Activated T-cell treated with anti-CD3 and anti-CD28 coated beads, Interleukin-2, amount 50 U/mL, for 72 hours (primary cell): ENCODE data around the gene CEACAM4. TPM values are rescaled to one million over a fixed set of nuclear protein-coding genes. Genes with fewer than 3 reads are reported as not detected.
"Not testable (repeated sequence)": the region's sequence is repeated elsewhere in the genome, so short reads cannot be mapped to it uniquely, and the experiment has no call there.

Experiments
- ATAC-seq, 2 donors: fragments of 150-1000 bp; cut with Tn5 transposase; replicated peaks in 1 of 2; 2 replicates each; pipeline ENCODE4 v1.10.0; 2021; ENCODE audit warnings: moderate library complexity in 2 of 2, mild to moderate bottlenecking in 1 of 2
- DNase-seq, 2 donors: peaks; one replicate each; pipeline ENCODE4 v3.0.0; 2021 to 2022; ENCODE audit warnings: mixed read lengths in 1 of 2
- H3K27ac Mint-ChIP-seq: one replicate; pipeline ENCODE4 v1.8.0; 2022; ENCODE audit warnings: mild to moderate bottlenecking, moderate library complexity, mixed read lengths
- H3K27me3 Mint-ChIP-seq: one replicate; pipeline ENCODE4 v1.8.0; 2022; ENCODE audit warnings: low read depth, mixed read lengths
- H3K36me3 Mint-ChIP-seq, 2 donors: one replicate each; pipeline ENCODE4 v1.8.0; 2022; ENCODE audit warnings: mixed read lengths in 2 of 2, mild to moderate bottlenecking in 1 of 2; ENCODE audit not compliant: insufficient read depth in 2 of 2
- H3K4me1 Mint-ChIP-seq: one replicate; pipeline ENCODE4 v1.8.0; 2022; ENCODE audit warnings: low read depth, mixed read lengths
- H3K4me3 Mint-ChIP-seq, 2 donors: one replicate each; pipeline ENCODE4 v1.8.0; 2022; ENCODE audit warnings: mild to moderate bottlenecking in 2 of 2, mixed read lengths in 2 of 2, moderate library complexity in 2 of 2
- H3K9me3 Mint-ChIP-seq, 2 donors: one replicate each; pipeline ENCODE4 v1.8.0; 2022; ENCODE audit warnings: mixed read lengths in 2 of 2
- total RNA-seq, 2 donors: library from RNA; stranded (reverse); gene quantifications; one replicate each; pipeline ENCODE4 v1.2.3, GENCODE V29; 2022

The CEACAM4 gene
- not detected for total RNA-seq

GRCh38 chr19:41626877-41627276 is at the start of gene CEACAM4:
CEACAM4 (minus strand) TSS chr19:41627074; CDS start chr19:41626963, 111 bp downstream.
- ATAC-seq = no peak
- H3K27me3 Mint-ChIP-seq = peaks cover 23% of the 10 kb centered on the region
- DNase-seq = no peak
- peaks cover 0 to 1% of the 10 kb centered on the region in 2 donors for H3K9me3 Mint-ChIP-seq
- no peaks in the 10 kb centered on the region for H3K4me1 Mint-ChIP-seq
- peaks cover 0 to 5% of the 10 kb centered on the region in 2 donors for H3K36me3 Mint-ChIP-seq
- no peak within 1 kb of the TSS for H3K4me3 Mint-ChIP-seq
- H3K27ac Mint-ChIP-seq = no peak within 1 kb of the TSS

DNA sequence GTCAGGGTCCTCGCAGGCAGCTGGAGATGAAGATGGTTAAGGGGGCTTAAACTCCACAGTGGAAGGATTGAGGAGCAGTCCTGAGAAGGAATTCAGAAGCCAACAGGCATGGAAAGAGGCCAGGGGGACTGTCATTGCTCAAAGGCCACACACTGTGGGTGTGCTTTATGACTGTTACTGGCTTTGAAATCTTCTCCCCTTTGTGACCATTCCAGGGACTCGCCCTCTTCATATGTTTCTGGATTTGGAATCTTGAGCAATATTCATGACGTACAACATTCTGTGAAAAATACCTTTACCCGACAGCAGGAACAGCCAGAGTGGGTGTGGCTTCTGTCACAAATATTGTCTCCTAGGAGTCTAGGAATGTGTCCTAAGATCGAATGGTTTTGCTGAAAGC is 44.6 kb upstream of the CEACAM4 start:
- ATAC-seq = no peak
- no peak for DNase-seq
- H3K9me3 Mint-ChIP-seq = no peaks in the 10 kb centered on the region
- H3K36me3 Mint-ChIP-seq = no peaks in the 10 kb centered on the region
- H3K27ac Mint-ChIP-seq = no peak overlapping the region
- no peak overlapping the region for H3K4me3 Mint-ChIP-seq
- no peaks in the 10 kb centered on the region for H3K4me1 Mint-ChIP-seq
- peaks cover 77% of the 10 kb centered on the region for H3K27me3 Mint-ChIP-seq

GRCh38 chr19:41670755-41671154 is 43.9 kb upstream of the CEACAM4 start:
- Mint-ChIP-seq H3K36me3 (peaks cover 0 to 3% of the 10 kb centered on the region in 2 donors), H3K9me3 (peaks cover 0 to 2% of the 10 kb centered on the region in 2 donors), H3K4me1 (no peaks in the 10 kb centered on the region), H3K27me3 (peaks cover 69% of the 10 kb centered on the region), H3K4me3 (no peak overlapping the region), H3K27ac (no peak overlapping the region)
- ATAC-seq = no peak
- DNase-seq = no peak

- H3K4me3 Mint-ChIP-seq = no peak overlapping the region
Observed at GRCh38 chr19:41668315-41668714, 41.4 kb upstream of the CEACAM4 start.

GRCh38 chr19:41666075-41666474 is 39.2 kb upstream of the CEACAM4 start:
- Mint-ChIP-seq H3K4me1 (no peaks in the 10 kb centered on the region), H3K27me3 (peaks cover 58% of the 10 kb centered on the region), H3K9me3 (peaks cover 10 to 13% of the 10 kb centered on the region in 2 donors)

More at GRCh38 chr19:41668315-41668714, 41.4 kb upstream of the CEACAM4 start:
- Mint-ChIP-seq H3K27ac (no peak overlapping the region), H3K36me3 (peaks cover 3 to 16% of the 10 kb centered on the region in 2 donors), H3K4me1 (no peaks in the 10 kb centered on the region), H3K27me3 (peaks cover 61% of the 10 kb centered on the region), H3K9me3 (peaks cover 8 to 10% of the 10 kb centered on the region in 2 donors)
- no peak for DNase-seq
- no peak for ATAC-seq

GRCh38 chr19:41657157-41657556 is 30.3 kb upstream of the CEACAM4 start:
- Mint-ChIP-seq H3K36me3 (peaks cover 0 to 6% of the 10 kb centered on the region in 2 donors), H3K4me1 (no peaks in the 10 kb centered on the region), H3K4me3 (no peak overlapping the region), H3K9me3 (peaks cover 3 to 8% of the 10 kb centered on the region in 2 donors), H3K27ac (no peak overlapping the region), H3K27me3 (peaks cover 52% of the 10 kb centered on the region)
- ATAC-seq = no peak
- peak in 1 of 2 donors; percentile 13 for DNase-seq

More at GRCh38 chr19:41666075-41666474, 39.2 kb upstream of the CEACAM4 start:
- Mint-ChIP-seq H3K4me3 (no peak overlapping the region), H3K36me3 (peaks cover 3 to 20% of the 10 kb centered on the region in 2 donors), H3K27ac (no peak overlapping the region)
- DNase-seq = no peak
- no peak for ATAC-seq

DNA sequence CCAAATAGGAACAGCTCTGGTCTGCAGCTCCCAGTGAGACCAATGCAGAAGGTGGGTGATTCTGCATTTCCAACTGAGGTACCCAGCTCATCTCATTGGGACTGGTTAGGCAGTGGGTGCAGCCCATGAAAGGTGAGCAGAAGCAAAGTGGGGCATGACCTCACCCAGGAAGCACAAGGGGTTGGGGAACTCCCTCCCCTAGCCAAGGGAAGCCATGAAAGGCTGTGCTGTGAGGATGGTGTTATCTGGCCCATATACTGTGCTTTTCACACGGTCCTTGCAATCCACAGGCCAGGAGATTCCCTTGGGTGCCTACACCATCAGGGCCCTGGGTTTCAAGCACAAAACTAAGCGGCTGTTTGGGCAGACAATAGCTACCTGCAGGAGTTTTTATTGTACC is 29.9 kb upstream of the CEACAM4 start:
- H3K9me3 Mint-ChIP-seq, H3K27ac Mint-ChIP-seq, H3K4me1 Mint-ChIP-seq, H3K36me3 Mint-ChIP-seq, H3K4me3 Mint-ChIP-seq: not testable (repeated sequence)
- ATAC-seq (peak in 1 of 2 donors; percentile 56), DNase-seq (peak in 1 of 2 donors; percentile 16)
- H3K27me3 Mint-ChIP-seq = peaks cover 48% of the 10 kb centered on the region

GRCh38 chr19:41652250-41652649 is 25.4 kb upstream of the CEACAM4 start:
- H3K9me3 Mint-ChIP-seq = peaks cover 3% of the 10 kb centered on the region in 2 donors
- peaks cover 37% of the 10 kb centered on the region for H3K27me3 Mint-ChIP-seq
- no peak overlapping the region for H3K27ac Mint-ChIP-seq
- H3K4me1 Mint-ChIP-seq = no peaks in the 10 kb centered on the region
- H3K36me3 Mint-ChIP-seq = peaks cover 0 to 3% of the 10 kb centered on the region in 2 donors
- DNase-seq (no peak), ATAC-seq (no peak)
- no peak overlapping the region for H3K4me3 Mint-ChIP-seq

GRCh38 chr19:41649827-41650226 is 23.0 kb upstream of the CEACAM4 start:
- no peak for ATAC-seq
- Mint-ChIP-seq H3K4me1 (no peaks in the 10 kb centered on the region), H3K9me3 (peaks cover 1 to 3% of the 10 kb centered on the region in 2 donors), H3K4me3 (no peak overlapping the region), H3K36me3 (peaks cover 0 to 3% of the 10 kb centered on the region in 2 donors), H3K27ac (no peak overlapping the region), H3K27me3 (peaks cover 37% of the 10 kb centered on the region)
- no peak for DNase-seq

DNA sequence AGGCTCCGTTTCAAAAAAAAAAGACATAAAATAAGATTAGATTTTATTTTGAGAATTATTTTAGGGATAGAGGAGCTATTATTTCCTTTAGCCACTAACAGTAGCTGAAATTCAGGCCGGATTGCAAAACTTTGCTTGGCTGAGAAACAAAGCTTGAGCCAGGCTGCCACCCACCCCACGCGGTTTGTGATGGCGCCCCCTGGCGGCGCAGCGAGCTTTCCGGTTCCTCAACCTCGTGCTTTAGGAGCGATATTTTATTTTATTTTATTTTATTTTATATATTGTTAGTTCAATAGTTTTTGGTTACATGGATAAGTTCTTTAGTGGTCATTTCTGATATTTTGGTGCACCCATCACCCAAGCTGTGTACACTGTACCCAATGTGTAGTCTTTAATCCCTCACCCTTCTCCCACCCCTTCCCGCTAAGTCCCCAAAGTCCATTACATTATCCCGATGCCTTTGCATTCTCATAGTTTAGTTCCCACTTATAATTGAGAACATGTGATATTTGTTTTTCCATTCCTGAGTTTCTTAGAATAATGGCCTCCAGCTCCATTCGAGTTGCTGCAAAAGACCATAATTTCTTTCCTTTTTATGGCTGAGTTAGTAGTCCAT is 19.8 kb upstream of the CEACAM4 start:
- peak; percentile 55 to 69 for DNase-seq
- H3K4me3 Mint-ChIP-seq = no peak overlapping the region

GRCh38 chr19:41641879-41642485 is 15.1 kb upstream of the CEACAM4 start:
- H3K4me3 Mint-ChIP-seq = no peak overlapping the region
- H3K4me1 Mint-ChIP-seq = peaks cover 11% of the 10 kb centered on the region
- DNase-seq = peak; percentile 68 to 75
- no peaks in the 10 kb centered on the region for H3K36me3 Mint-ChIP-seq
- H3K27me3 Mint-ChIP-seq = peaks cover 8% of the 10 kb centered on the region
- no peaks in the 10 kb centered on the region for H3K9me3 Mint-ChIP-seq
- ATAC-seq = peak; percentile 72 to 76
- H3K27ac Mint-ChIP-seq = no peak overlapping the region

More for the DNA sequence above, 19.8 kb upstream of the CEACAM4 start:
- peaks cover 37% of the 10 kb centered on the region for H3K27me3 Mint-ChIP-seq
- H3K4me1 Mint-ChIP-seq = peaks cover 5% of the 10 kb centered on the region
- ATAC-seq = no peak
- no peaks in the 10 kb centered on the region for H3K9me3 Mint-ChIP-seq
- no peak overlapping the region for H3K27ac Mint-ChIP-seq
- no peaks in the 10 kb centered on the region for H3K36me3 Mint-ChIP-seq

DNA sequence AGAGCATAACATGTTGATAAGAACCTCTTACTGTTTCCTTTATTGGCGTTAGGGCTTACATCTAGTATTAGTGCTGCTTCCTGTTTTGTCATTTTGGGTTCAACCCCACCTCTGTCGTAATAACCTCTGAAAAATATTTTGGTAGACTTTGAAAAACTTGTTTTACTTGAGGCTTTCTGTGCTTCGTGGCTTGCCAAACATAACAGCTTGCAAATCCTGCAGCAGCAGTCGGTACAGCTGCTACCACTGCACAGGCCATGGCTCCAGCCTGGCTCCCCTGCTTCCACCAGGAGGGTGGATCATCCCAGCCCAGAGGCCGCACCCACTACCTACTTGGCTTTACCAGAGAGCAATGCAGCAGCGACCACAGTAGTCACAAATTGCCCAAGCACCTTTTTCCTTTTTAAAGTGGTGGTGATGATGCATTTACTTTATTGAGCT is 11.8 kb upstream of the CEACAM4 start:
- Mint-ChIP-seq H3K27me3 (peaks cover 34% of the 10 kb centered on the region), H3K9me3 (peaks cover 0 to 3% of the 10 kb centered on the region in 2 donors), H3K36me3 (no peaks in the 10 kb centered on the region), H3K27ac (peak overlapping the region; percentile 35), H3K4me1 (peaks cover 11% of the 10 kb centered on the region), H3K4me3 (no peak overlapping the region)
- DNase-seq (no peak), ATAC-seq (no peak)

DNA sequence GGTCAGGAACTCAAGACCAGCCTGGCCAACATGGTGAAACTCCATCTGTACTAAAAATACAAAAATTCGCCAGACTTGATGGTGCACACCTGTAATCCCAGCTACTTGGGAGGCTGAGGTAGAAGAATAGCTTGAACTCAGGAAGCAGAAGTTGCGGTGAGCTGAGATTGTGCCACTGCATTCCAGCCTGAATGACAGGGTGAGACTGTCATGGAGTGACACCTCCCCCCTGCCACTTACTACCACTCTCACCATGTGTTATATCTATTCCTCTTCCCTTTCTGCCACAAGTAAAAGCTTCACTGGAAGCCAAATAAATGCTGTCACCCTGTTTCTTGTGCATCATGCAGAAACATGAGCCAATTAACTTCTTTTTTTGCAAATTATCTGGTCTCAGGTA is 10.6 kb upstream of the CEACAM4 start:
- H3K4me3 Mint-ChIP-seq = no peak overlapping the region
- H3K36me3 Mint-ChIP-seq = no peaks in the 10 kb centered on the region
- no peak for DNase-seq
- H3K4me1 Mint-ChIP-seq = peaks cover 11% of the 10 kb centered on the region
- H3K27ac Mint-ChIP-seq = no peak overlapping the region
- H3K9me3 Mint-ChIP-seq = peaks cover 0 to 3% of the 10 kb centered on the region in 2 donors
- no peak for ATAC-seq
- peaks cover 35% of the 10 kb centered on the region for H3K27me3 Mint-ChIP-seq
